ENCODE results near the gene AATF.

AATF gene

GRCh38 chr17:37052450-37052849 is 103.7 kb downstream of the AATF start:
- TF ChIP-seq CTCF (conservative IDR thresholded peaks at IDR 0.05; ENCODE audit: low read length) (no peak), EZH2phosphoT487 (IDR thresholded peaks at IDR 0.05; ENCODE audit: borderline replicate concordance) (no peak)
- Histone ChIP-seq H3K4me3 (ENCODE audit: low read length, poor library complexity, severe bottlenecking) (no peak overlapping the region), H3F3A (ENCODE audit: low read depth) (no peaks in the 10 kb centered on the region), H3K9me3 (ENCODE audit: insufficient read depth, low read depth, low read length) (no peaks in the 10 kb centered on the region), H3K4me1 (ENCODE audit: insufficient read depth, low read length, poor library complexity, severe bottlenecking) (peaks cover 4% of the 10 kb centered on the region), H3K27me3 (ENCODE audit: insufficient read depth, low read length, poor library complexity, severe bottlenecking) (no peaks in the 10 kb centered on the region), H2AFZ (ENCODE audit: low read length) (no peak overlapping the region), H3K79me2 (ENCODE audit: insufficient read depth, low read length) (no peaks in the 10 kb centered on the region), H3K9ac (ENCODE audit: low read depth, low read length, poor library complexity, severe bottlenecking) (no peak overlapping the region), H3K4me2 (ENCODE audit: low read depth, low read length, poor library complexity, severe bottlenecking) (no peak overlapping the region), H3K36me3 (ENCODE audit: insufficient read depth, low read length) (peaks cover 21% of the 10 kb centered on the region; the same call in 1 of the 2 replicates), H3K9me2 (replicated peaks; ENCODE audit: low read depth, low read length) (no peaks in the 10 kb centered on the region), H4K20me1 (ENCODE audit: insufficient read depth, low read length, poor library complexity, severe bottlenecking) (no peaks in the 10 kb centered on the region)

- TF ChIP-seq EZH2phosphoT487 (IDR thresholded peaks at IDR 0.05; ENCODE audit: borderline replicate concordance), result no peak
- no peak for TF ChIP-seq CTCF (conservative IDR thresholded peaks at IDR 0.05; ENCODE audit: low read length)
- no peak overlapping the region for H3K9ac ChIP-seq (ENCODE audit: low read depth, low read length, poor library complexity, severe bottlenecking)
These were observed 106.1 kb downstream of the AATF start for GRCh38 chr17:37054894-37055293.

GRCh38 chr17:37056622-37057021 is 107.9 kb downstream of the AATF start:
- no peaks in the 10 kb centered on the region for H3K4me1 ChIP-seq (ENCODE audit: insufficient read depth, low read length, poor library complexity, severe bottlenecking)
- no peak overlapping the region for H2AFZ ChIP-seq (ENCODE audit: low read length)
- no peaks in the 10 kb centered on the region for H3F3A ChIP-seq (ENCODE audit: low read depth)
- no peaks in the 10 kb centered on the region for H3K79me2 ChIP-seq (ENCODE audit: insufficient read depth, low read length)
- H3K27me3 ChIP-seq (ENCODE audit: insufficient read depth, low read length, poor library complexity, severe bottlenecking), result no peaks in the 10 kb centered on the region
- no peak overlapping the region for H3K4me2 ChIP-seq (ENCODE audit: low read depth, low read length, poor library complexity, severe bottlenecking)
- H3K9ac ChIP-seq (ENCODE audit: low read depth, low read length, poor library complexity, severe bottlenecking), result no peak overlapping the region
- TF ChIP-seq EZH2phosphoT487 (IDR thresholded peaks at IDR 0.05; ENCODE audit: borderline replicate concordance) (no peak), CTCF (conservative IDR thresholded peaks at IDR 0.05; ENCODE audit: low read length) (no peak)
- peaks cover 25% of the 10 kb centered on the region; the same call in 1 of the 2 replicates for H3K36me3 ChIP-seq (ENCODE audit: insufficient read depth, low read length)
- no peak overlapping the region for H3K4me3 ChIP-seq (ENCODE audit: low read length, poor library complexity, severe bottlenecking)
- H3K9me3 ChIP-seq (ENCODE audit: insufficient read depth, low read depth, low read length), result no peaks in the 10 kb centered on the region
- no peaks in the 10 kb centered on the region for H4K20me1 ChIP-seq (ENCODE audit: insufficient read depth, low read length, poor library complexity, severe bottlenecking)
- H3K9me2 ChIP-seq (replicated peaks; ENCODE audit: low read depth, low read length), result no peaks in the 10 kb centered on the region

More at GRCh38 chr17:37054894-37055293, 106.1 kb downstream of the AATF start:
- Histone ChIP-seq H3K4me1 (ENCODE audit: insufficient read depth, low read length, poor library complexity, severe bottlenecking) (no peaks in the 10 kb centered on the region), H3K36me3 (ENCODE audit: insufficient read depth, low read length) (peaks cover 32% of the 10 kb centered on the region; the same call in 1 of the 2 replicates), H3K4me2 (ENCODE audit: low read depth, low read length, poor library complexity, severe bottlenecking) (no peak overlapping the region), H3K79me2 (ENCODE audit: insufficient read depth, low read length) (no peaks in the 10 kb centered on the region), H3K4me3 (ENCODE audit: low read length, poor library complexity, severe bottlenecking) (no peak overlapping the region), H3K9me3 (ENCODE audit: insufficient read depth, low read depth, low read length) (no peaks in the 10 kb centered on the region), H3F3A (ENCODE audit: low read depth) (no peaks in the 10 kb centered on the region), H4K20me1 (ENCODE audit: insufficient read depth, low read length, poor library complexity, severe bottlenecking) (no peaks in the 10 kb centered on the region), H3K27me3 (ENCODE audit: insufficient read depth, low read length, poor library complexity, severe bottlenecking) (no peaks in the 10 kb centered on the region), H2AFZ (ENCODE audit: low read length) (no peak overlapping the region), H3K9me2 (replicated peaks; ENCODE audit: low read depth, low read length) (no peaks in the 10 kb centered on the region)

All from Loucy (cell line).